IPS-NIHi7 (cell line): ENCODE results near the gene PSMG3.
A peak's percentile ranks its signal among the peaks of the same experiment; 100 is the strongest.

Experiments used
- DNase-seq: peaks from one replicate; pipeline ENCODE4 v3.0.0; 2012; ENCODE audit warnings: mixed read lengths; ENCODE audit errors: extremely low spot score

Gene PSMG3

GRCh38 chr7:1558841-1559625, 10.8 kb downstream of the PSMG3 start:
- no peak for DNase-seq

- peak; percentile 55 for DNase-seq
Observed at GRCh38 chr7:1558181-1558811, 11.5 kb downstream of the PSMG3 start.

DNA sequence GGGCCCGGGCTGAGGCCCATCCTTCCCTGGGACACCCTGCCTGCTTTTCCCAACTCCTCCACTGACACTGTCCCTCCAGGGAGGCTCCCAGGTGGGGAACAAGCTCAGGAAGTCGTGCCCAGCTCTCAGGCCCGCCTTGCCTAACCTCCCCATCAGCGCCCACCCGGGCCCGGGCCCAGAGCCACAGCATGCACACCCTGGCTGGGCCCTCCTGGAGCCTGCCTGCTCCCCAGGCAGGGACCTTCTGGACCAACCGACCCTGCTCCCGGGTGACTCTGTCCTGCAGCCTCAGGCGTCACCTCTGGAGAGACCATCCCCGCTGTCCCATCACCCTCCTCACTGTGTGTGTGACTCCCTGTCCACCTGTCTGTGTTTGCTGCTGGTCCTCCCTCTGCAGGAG, 12.1 kb downstream of the PSMG3 start:
- DNase-seq, result no peak

DNA sequence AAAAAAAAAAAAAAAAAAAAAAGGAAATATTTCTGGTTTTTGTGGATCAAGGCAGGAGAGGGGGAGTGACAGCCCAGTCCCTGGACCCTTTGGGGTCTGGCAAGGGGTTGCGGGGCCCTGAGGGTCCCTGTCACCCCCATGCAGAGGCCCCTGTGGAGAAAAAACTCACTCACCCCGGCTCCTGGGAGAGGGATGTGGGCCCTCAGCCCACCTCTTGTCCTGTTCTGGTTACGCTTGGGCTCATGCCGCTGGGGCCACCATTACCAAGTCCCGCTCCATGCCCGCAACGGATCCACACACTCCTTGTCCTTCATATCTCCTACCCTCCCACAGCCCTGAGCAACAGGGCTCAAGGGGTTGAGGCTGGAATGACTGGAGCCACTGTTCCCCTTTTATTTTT, 12.8 kb downstream of the PSMG3 start:
- DNase-seq, result no peak

DNA sequence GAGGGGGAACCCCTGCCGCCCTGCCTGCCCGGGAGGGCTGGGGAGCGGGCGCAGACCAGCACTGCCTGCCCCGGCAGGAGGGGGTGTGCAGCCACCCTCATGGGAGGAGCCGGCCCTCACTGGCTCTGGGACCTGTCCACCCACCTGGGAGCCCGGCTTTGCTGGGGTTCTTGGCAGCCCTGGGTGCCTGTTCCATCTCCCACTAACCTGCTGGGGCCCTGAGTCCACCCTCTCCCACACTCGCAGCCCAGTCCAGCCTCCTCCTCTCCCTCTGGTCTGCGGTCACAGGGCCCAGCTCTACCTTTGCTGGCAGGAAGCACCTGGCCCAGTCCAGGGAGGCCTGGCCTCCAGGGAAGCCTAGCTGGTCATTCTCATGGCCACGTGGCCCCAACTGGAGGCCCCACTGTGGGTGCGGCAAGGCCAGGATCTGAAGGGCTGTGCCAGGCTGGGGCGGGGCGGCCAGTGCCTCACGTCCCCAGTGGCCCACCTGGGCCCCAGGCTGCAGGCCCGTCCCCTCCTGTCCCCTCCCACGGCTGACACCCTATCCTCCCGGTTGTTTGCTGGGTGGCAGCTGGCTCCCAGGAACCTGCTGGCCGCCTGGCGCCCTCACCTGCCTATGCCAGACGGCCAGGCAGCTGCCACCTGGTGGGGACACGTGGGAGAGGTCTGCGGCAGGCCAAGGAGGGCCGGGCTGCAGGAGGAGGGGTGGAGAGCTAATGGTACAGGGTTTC, 13.9 kb downstream of the PSMG3 start, which contains the start of gene TMEM184A:
Gene TMEM184A (minus strand): TSS at position 393 of the 731 bp plus-strand sequence. CDS start 721 bp downstream, outside the sequence.
- DNase-seq, result peak; percentile 87

DNA sequence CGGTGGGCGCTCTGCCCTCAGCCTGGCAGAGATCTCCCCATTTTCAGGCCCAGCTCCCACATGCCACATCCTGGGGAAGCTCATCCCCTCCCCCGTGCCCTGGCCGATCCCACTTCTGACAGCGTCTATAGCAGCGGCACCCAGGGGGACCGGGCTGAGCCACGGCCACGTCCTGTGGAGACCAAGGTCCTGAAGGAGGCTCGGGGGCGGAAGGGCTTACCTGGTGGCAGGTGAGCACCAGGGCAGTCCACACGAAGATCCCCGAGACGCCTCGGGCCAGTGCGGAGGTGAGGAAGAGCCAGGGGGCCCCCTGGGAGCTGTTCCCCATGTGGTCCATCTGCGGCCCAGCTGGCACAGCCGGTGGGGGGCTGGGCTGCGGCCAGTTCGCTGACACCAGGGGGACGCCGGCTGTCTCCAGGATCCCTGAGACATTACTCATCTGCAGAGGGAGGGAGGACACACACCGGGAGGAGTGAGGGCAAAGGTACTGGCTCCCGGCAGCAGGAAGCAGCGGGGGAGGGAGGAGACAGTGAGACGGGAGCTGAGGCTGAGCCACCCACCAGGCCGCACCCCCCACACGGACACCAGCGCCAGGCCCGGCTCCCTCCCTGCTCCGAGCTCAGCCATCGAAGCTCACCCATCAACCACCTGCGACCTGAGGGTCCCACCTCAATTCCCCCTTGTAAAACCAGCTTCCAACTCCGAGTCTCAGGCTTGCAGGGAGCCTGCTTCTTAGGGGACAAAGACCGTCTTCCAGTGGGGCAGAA, 14.6 kb downstream of the PSMG3 start:
- peak; percentile 89 for DNase-seq

DNA sequence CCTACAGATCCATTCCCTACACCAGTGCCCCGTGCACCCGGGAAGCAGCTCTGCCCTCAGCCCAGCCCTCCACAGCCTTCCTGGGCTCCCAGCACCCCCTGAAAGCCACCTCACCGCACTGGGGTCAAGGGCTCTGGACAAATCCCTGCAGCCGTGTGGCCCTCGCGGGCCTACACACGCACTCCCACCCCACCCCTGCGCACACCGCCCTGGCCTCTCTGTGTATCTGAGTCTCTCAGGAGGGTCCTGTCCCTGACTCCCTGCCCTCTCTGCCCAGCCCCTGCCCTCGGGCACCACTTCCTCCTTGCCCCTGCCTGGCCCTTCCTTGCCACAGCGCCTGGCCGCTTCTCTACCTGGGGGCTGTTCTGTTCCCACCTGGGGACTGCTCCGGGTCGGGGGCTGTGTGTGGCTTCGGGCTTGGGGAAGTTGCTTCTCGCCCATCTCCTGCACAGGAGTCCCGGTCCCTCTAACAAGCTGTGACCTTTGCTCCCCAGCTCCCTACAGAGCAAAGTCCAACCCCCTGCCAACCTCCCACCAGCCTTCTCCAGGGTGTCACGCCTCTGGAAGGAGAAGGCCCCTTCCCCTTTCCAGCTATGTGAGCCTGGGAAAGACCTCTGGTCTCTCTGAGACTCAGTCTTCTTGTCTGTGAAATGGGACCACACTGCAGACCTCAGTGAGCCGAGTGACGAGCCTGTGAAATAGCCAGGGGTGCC, 15.3 kb downstream of the PSMG3 start:
- DNase-seq, result no peak

GRCh38 chr7:1553512-1554210, 16.2 kb downstream of the PSMG3 start:
- no peak for DNase-seq

DNA sequence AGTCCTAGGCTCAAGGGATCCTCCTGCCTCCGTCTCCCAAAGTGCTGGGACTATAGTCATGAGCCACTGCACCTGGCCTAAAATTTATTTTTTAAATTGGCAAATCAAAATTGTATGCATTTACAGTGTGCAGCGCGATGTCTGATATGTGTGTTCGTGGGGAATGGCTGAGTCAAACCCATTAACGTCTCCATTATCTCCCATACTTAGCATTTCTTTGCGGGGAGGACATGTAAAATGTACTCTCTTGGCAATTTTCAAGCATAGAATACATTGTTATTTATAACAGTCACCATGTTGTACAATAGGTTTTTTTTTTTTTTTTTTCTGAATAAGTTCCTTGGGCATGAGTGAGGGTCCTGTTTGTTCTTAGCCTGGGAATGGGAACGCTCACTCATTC, 17.6 kb downstream of the PSMG3 start:
- DNase-seq, result no peak

GRCh38 chr7:1550846-1551155, 19.0 kb downstream of the PSMG3 start:
- DNase-seq, result no peak

GRCh38 chr7:1550005-1550845, 19.6 kb downstream of the PSMG3 start:
- DNase-seq, result no peak

DNA sequence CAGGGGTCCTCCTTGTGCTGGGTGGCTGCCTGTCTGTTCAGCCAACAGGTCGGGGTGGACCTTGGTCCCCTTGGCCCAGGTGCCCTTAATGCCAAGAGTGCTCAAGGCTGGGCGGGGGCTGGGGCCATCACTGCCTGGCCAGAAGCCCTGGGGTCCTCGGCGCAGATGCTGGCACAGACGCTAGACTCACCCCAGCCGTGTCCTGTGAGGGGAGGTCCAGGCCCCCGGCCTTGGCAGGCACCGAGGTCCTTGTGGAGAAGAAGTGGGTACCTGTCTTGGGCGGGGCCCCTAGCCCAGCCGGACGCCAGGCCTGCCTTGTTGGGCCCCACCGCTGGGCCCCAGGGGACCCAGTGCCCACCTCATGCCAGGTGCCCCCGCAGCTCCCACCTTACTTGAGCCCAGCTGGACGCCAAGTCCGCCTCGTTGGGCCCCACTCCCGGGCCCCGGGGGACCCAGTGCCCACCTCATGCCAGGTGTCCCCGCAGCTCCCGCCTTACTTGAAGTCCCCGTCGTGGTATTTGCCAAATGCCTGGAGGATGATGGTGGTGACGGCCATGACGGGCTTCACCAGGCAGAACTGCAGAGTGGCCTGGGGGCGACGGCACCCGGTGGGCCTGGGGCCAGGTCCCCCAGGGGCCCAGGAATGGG, 20.4 kb downstream of the PSMG3 start:
- no peak for DNase-seq

DNA sequence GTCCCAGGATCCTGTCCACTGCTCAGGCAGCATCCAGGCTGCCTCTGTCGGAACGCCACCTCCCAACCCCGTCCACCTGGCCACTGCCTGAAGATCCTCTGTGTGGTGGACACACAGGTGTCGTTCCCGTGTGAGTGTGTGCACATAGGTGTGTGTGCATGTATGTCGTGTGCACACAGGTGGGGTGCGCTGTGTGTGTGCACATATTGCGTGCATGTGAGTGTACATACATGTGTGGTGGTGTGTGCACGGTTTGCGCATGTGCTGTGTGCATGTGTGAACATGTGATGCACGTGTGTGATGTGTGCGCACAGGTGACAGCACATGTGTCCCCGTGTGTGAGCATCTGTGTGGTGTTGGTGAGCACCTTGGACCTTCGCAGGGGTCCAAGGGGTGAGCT, 20.9 kb downstream of the PSMG3 start:
- no peak for DNase-seq

- no peak for DNase-seq
Observed at GRCh38 chr7:1548438-1548831, 21.4 kb downstream of the PSMG3 start.

DNA sequence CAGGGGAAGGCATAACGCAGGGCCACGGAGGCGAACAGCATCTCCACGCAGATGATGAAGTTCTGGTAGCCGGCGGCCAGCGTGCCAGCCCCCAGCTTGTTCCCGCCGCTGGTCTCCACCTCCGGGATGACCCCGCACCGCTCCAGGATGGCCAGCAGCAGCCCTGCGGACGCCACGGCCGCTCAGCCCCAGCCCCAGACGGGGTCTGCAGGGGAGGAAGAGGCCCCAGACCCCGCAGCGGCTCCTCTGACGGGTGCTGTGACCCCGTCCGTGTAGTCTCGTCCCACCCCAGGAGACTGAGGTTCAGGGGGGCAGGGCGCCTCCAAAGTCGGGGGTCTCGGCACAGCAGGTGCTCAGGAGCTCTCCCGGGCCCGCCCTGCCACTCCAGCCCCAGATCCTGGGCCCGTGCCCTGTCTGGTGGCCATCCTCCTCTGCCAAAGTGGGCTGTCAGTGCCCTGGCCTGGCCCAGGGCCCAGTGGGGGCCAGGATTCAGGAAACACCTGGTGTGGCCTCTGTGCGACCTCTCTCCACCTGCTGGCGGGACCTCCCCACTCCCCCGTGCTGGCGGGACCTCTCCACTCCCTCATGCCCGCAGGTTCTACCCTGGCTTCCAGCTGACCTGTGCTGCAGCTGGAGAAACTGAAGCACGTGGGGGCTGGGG, 21.9 kb downstream of the PSMG3 start:
- no peak for DNase-seq

DNA sequence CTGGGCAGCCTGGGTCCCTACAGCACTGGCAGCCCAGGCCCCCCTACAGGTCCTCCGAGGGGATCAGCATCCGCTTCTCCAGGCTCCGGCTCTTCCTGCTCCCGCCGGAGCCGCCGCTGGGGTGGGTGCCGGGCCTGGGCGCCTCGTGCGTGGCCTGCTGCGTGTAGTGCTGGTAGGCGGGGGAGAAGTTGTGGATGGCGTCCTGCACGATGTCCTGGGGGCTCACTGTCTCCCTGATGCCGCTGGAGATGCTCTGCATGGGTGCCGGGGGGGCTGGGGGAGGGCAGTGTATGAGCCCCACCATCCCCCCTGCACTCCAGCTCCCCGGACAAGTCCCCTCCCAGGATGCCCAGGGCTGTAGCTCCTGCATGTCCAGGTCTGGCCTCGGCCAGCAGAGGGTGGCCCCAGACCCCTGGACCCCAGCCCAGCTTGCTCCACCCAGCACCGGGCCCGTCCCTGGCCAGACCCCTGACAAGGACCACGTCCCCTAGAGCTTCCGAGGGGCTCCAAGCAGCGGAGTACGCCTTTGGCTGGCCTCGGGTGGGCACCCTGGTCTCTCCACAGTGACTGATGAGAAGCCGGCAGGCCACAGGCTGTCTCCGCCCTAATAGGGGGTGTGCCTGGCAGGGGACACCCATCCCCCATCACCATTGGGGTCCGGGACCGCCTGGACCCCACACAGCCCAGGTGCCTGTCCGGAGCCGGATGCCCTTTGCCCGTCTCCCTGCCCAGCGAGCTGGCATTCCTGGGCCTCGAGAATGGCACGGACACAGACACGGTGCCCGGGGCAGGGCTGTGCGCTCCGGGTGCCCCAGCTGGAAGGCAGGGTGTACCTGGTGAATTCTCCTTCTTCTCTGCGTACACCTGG, 22.7 kb downstream of the PSMG3 start:
- DNase-seq, result no peak

- no peak for DNase-seq
Observed at GRCh38 chr7:1546274-1546908, 23.4 kb downstream of the PSMG3 start.
